Activated gamma-delta T cell treated with Interleukin-2 at 50 U/mL for 16 hours (primary cell): Measurements from ENCODE around the gene GSTP1.
A peak's percentile ranks its signal among the peaks of the same experiment; 100 is the strongest.
"Not testable (repeated sequence)": the region's sequence is repeated elsewhere in the genome, so short reads cannot be mapped to it uniquely, and the experiment has no call there.

Experiments
- DNase-seq: peaks from one replicate; pipeline ENCODE4 v3.0.0-alpha.2; 2020

The GSTP1 gene

GRCh38 chr11:67616431-67617242 is 33.0 kb downstream of the GSTP1 start:
- DNase-seq, result no peak

GRCh38 chr11:67617243-67617953 is 33.8 kb downstream of the GSTP1 start:
- DNase-seq, result no peak

GRCh38 chr11:67618901-67619659 is 35.5 kb downstream of the GSTP1 start:
- not testable (repeated sequence) for DNase-seq

- not testable (repeated sequence) for DNase-seq
Observed at GRCh38 chr11:67619683-67620618, 36.3 kb downstream of the GSTP1 start.

- not testable (repeated sequence) for DNase-seq
Observed at GRCh38 chr11:67620621-67621020, 37.0 kb downstream of the GSTP1 start.

- not testable (repeated sequence) for DNase-seq
Observed at GRCh38 chr11:67621928-67622327, 38.3 kb downstream of the GSTP1 start.

- DNase-seq, result not testable (repeated sequence)
Observed at GRCh38 chr11:67622905-67623304, 39.3 kb downstream of the GSTP1 start.

GRCh38 chr11:67623795-67624194 is 40.2 kb downstream of the GSTP1 start:
- DNase-seq, result not testable (repeated sequence)

GRCh38 chr11:67626131-67626833 is 42.7 kb downstream of the GSTP1 start:
- not testable (repeated sequence) for DNase-seq

- no peak for DNase-seq
Observed at GRCh38 chr11:67626970-67627369, 43.4 kb downstream of the GSTP1 start.

GRCh38 chr11:67627441-67627811 is 43.8 kb downstream of the GSTP1 start:
- no peak for DNase-seq

GRCh38 chr11:67627812-67628624 is 44.4 kb downstream of the GSTP1 start:
- DNase-seq, result no peak

- no peak for DNase-seq
Observed at GRCh38 chr11:67628710-67629385, 45.2 kb downstream of the GSTP1 start.

GRCh38 chr11:67629386-67630227 is 46.0 kb downstream of the GSTP1 start, which contains the start of gene NUDT8:
Gene NUDT8 (minus strand): TSS chr11:67629937. CDS start chr11:67629911, 26 bp downstream.
- peak; percentile 88 for DNase-seq

GRCh38 chr11:67630228-67630942 is 46.8 kb downstream of the GSTP1 start:
- DNase-seq, result peak; percentile 95

GRCh38 chr11:67630943-67631331 is 47.3 kb downstream of the GSTP1 start:
- no peak for DNase-seq

- no peak for DNase-seq
Observed at GRCh38 chr11:67631411-67631810, 47.8 kb downstream of the GSTP1 start.

- DNase-seq, result no peak
Observed at GRCh38 chr11:67631853-67632174, 48.2 kb downstream of the GSTP1 start.
